GM12878 (cell line): ENCODE data around the gene LETM1. TPM values are rescaled to one million over a fixed set of nuclear protein-coding genes. Genes with fewer than 3 reads are reported as not detected.

ENCODE experiments used
- ATAC-seq: fragments of 200-7000 bp; cut with Tn5 transposase; 3 replicates; pipeline ENCODE4 v1.9.1; 2020; ENCODE audit warnings: mild to moderate bottlenecking, moderate library complexity
- BruUV-seq: library from RNA; stranded (reverse); fragments of 400-500 nt; replicated peaks from 2 replicates; lab custom pipeline; 2021; lab: Mats Ljungman, UMichigan
- CTCF ChIA-PET: fragments of 300-600 bp; sonication (Branson Sonifier 250); formaldehyde crosslinking; extraction: SDS; loops from one replicate; lab custom pipeline; 2021; ENCODE audit warnings: inconsistent platforms; lab: Yijun Ruan, JAX
- POLR2A ChIA-PET: fragments of 350-600 bp; formaldehyde crosslinking; extraction: SDS; loops from one replicate; lab custom pipeline; 2021; ENCODE audit warnings: inconsistent platforms; lab: Charles Lee
- RAD21 ChIA-PET: fragments of 300-600 bp; sonication (Branson Sonifier 250); formaldehyde crosslinking; loops from one replicate; lab custom pipeline; 2023; ENCODE audit warnings: antibody characterized with exemption; ENCODE audit not compliant: unreplicated experiment; lab: Charles Lee
- SMC1A ChIA-PET: fragments of 300-600 bp; sonication (Branson Sonifier 250); formaldehyde crosslinking; loops from one replicate; lab custom pipeline; 2023; ENCODE audit not compliant: unreplicated experiment, uncharacterized antibody; lab: Charles Lee
- DNase-seq: peaks from one replicate; pipeline ENCODE4 v3.0.0-alpha.2; 2011; ENCODE audit warnings: low read depth, low spot score
- FAIRE-seq: peaks from 3 replicates; lab custom pipeline; 2011; peaks lifted over from hg19 to GRCh38; lab: Jason Lieb, UNC
- H2AFZ ChIP-seq: 2 replicates; pipeline ENCODE4 v1.6.0; 2011; ENCODE audit warnings: low read depth, low read length, control low read depth; ENCODE audit not compliant: control insufficient read depth
- H3K27ac ChIP-seq: 2 replicates; pipeline ENCODE4 v1.5.1; 2011; ENCODE audit warnings: control low read depth; ENCODE audit not compliant: control insufficient read depth, insufficient read depth
- H3K27me3 ChIP-seq, 2 experiments: replicated peaks in 1 of 2; 2 replicates each; pipeline versions ENCODE4 v1.6.0 to v1.6.1; 2011; ENCODE audit warnings: low read length in 1 of 2; ENCODE audit not compliant: control insufficient read depth in 2 of 2, insufficient read depth in 2 of 2
- H3K36me3 ChIP-seq, 2 experiments: 2 replicates each; pipeline ENCODE4 v1.5.1; 2011; ENCODE audit warnings: low read length in 1 of 2; ENCODE audit not compliant: control insufficient read depth in 2 of 2, insufficient read depth in 2 of 2
- H3K4me1 ChIP-seq: 2 replicates; pipeline ENCODE4 v1.6.1; 2011; ENCODE audit warnings: mild to moderate bottlenecking, low read length, moderate library complexity, mixed read lengths; ENCODE audit not compliant: control insufficient read depth, insufficient read depth
- H3K4me2 ChIP-seq: 2 replicates; pipeline ENCODE4 v1.6.0; 2011; ENCODE audit warnings: control low read depth; ENCODE audit not compliant: control insufficient read depth, insufficient read depth
- H3K4me3 ChIP-seq: fragments of 200-600 bp; sonication (generic); 2 replicates; pipeline ENCODE4 v1.5.1; 2016
- H3K79me2 ChIP-seq: 2 replicates; pipeline ENCODE4 v1.6.0; 2011; ENCODE audit warnings: low read length; ENCODE audit not compliant: control insufficient read depth, insufficient read depth
- H3K9ac ChIP-seq: 2 replicates; pipeline ENCODE4 v1.8.0; 2011; ENCODE audit warnings: low read length, control low read depth, mixed read lengths; ENCODE audit not compliant: control insufficient read depth, insufficient read depth
- H3K9me3 ChIP-seq: replicated peaks from 3 replicates; pipeline ENCODE4 v1.5.1; 2011; ENCODE audit warnings: mild to moderate bottlenecking, low read length; ENCODE audit not compliant: control insufficient read depth, insufficient read depth
- H4K20me1 ChIP-seq: 2 replicates; pipeline ENCODE4 v1.6.0; 2011; ENCODE audit not compliant: control insufficient read depth, insufficient read depth
- ASH2L ChIP-seq: fragments of 300-600, 200-600 bp; sonication (generic); IDR thresholded peaks from 2 replicates; pipeline ENCODE4 v1.6.1; 2017; ENCODE audit warnings: low read depth, mild to moderate bottlenecking, borderline replicate concordance
- ATF7 ChIP-seq: fragments of 450-650 bp; IDR thresholded peaks from 2 replicates; pipeline ENCODE4 v1.6.1; 2016; ENCODE audit warnings: low read depth, mild to moderate bottlenecking
- CHD4 ChIP-seq: fragments of 200-600 bp; sonication (generic); IDR thresholded peaks from 2 replicates; pipeline ENCODE4 v1.6.1; 2016; ENCODE audit warnings: mild to moderate bottlenecking
- PAX8 ChIP-seq: fragments of 450-650 bp; IDR thresholded peaks from 2 replicates; pipeline ENCODE4 v1.6.1; 2017; ENCODE audit warnings: mild to moderate bottlenecking, moderate library complexity
- RBBP5 ChIP-seq: fragments of 200-600 bp; sonication (generic); conservative IDR thresholded peaks from 2 replicates; pipeline ENCODE4 v1.6.1; 2016
- TCF3 ChIP-seq: IDR thresholded peaks from 2 replicates; pipeline ENCODE4 v1.6.1; 2012; ENCODE audit warnings: low read depth, mild to moderate bottlenecking, low read length, borderline replicate concordance; ENCODE audit not compliant: insufficient read depth
- YBX1 ChIP-seq: fragments of 450-650 bp; IDR thresholded peaks from 2 replicates; pipeline ENCODE4 v1.6.1; 2016; ENCODE audit warnings: antibody characterized with exemption
- WGBS: methylation state at CpG from one replicate; pipeline ENCODE4 v1.1.6; 2016; ENCODE audit warnings: low lambda C conversion rate; ENCODE audit not compliant: insufficient replicate concordance, insufficient coverage; ENCODE audit errors: missing lambda C conversion rate; 5-methylcytosine and 5-hydroxymethylcytosine counted together
- in situ Hi-C: fragments of 300-500 bp; cut with MboI; formaldehyde crosslinking; loops from 9 replicates; pipeline ENCODE4 v1.14.3; 2018; ENCODE audit warnings: mixed read lengths
- intact Hi-C: fragments of 100-400 bp; cut with micrococcal nuclease; formaldehyde crosslinking; loops from one replicate; pipeline ENCODE4 v1.14.2; 2022; ENCODE audit not compliant: unreplicated experiment
- polyA plus RNA-seq, 11 experiments: library from polyadenylated mRNA; depleted of rRNA in 4 of 11; unstranded in 6 of 11; stranded (reverse) in 5 of 11; fragments of >200 nt; fragmentation: Nextera tagmentation in 4 of 11; fragmentation: Illumina TruSeq in 1 of 11; extraction: Ambion mirVana in 4 of 11; extraction: Trizol in 1 of 11; gene quantifications; 1 replicate in 1 of 11; 2 replicates in 10 of 11; pipeline versions ENCODE4 v1.2.1 to v1.2.3, GENCODE V29; 2011 to 2016; ENCODE audit warnings: inconsistent platforms in 2 of 11, missing spikeins in 2 of 11, low read depth in 1 of 11
- total RNA-seq, 4 experiments: library from RNA; depleted of rRNA in 3 of 4; stranded (reverse); fragments of >200 nt in 3 of 4; fragmentation: Illumina TruSeq in 1 of 4; extraction: Trizol in 1 of 4; gene quantifications; 2 replicates each; pipeline versions ENCODE4 v1.2.1 to v1.2.3, GENCODE V29; 2013 to 2021

The LETM1 gene
- total and polyA plus RNA-seq, 10 of the 15 experiments (the other 5 are each of a cell fraction or from before 2014, with no cell fraction given) = 2.6 to 65.2 (median 30.2) TPM

DNA sequence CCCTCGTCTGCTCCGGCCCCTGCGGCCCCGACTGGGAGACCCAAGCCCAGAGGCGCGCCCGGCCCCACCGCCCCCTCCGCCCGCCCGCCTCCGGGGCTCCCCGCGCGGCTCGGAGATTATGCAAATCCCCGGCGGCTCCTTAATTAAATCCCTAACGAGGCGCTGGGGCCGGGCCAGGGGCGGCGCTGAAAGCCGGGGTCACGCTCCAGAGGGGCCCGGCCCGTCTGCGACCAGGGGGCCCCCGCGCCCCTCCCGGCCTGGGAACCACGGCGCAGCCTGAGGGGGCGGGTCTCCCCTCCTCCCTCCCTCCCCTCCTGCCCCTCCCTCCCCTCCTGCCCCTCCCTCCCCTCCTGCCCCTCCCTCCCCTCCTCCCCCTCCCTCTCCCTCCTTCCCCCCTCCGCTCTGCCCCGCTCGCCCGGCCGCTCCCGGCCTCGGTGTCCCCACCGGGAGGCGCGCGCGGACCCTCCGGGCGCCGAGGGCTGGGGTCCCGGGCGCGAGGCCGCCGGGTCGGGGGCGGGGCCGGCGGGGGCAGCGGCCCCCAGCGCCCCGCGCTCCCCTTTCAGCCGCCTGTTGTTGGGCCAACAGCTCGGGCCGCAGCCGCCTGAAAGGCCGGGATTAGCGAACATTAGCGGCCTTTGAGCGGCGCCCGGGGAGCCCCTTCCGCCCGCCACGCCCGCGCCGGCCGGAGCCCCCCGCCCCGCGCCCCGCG is 88.7 kb downstream of the LETM1 start:
- Histone ChIP-seq H3K4me1 (peaks cover 9% of the 10 kb centered on the region), H3K27ac (no peak overlapping the region), H3K9me3 (no peaks in the 10 kb centered on the region), H3K36me3 (no peaks in the 10 kb centered on the region), H2AFZ (no peak overlapping the region), H3K27me3 (peaks cover 3% of the 10 kb centered on the region in 2 experiments; a peak in 1 of 4 replicates), H3K9ac (no peak overlapping the region), H3K4me3 (no peak overlapping the region), H4K20me1 (no peaks in the 10 kb centered on the region), H3K4me2 (no peak overlapping the region), H3K79me2 (no peaks in the 10 kb centered on the region)
- intact Hi-C loops = no loop called here
- no peak for FAIRE-seq
- ChIA-PET CTCF (interaction anchor here (0.8 kb wide), 1 partner anchor 11 kb away, joined by 3 read pairs; no protein-coding TSS in a partner anchor), POLR2A (no interaction called here), SMC1A (no interaction called here), RAD21 (no interaction called here)
- TF ChIP-seq RBBP5 = no peak
- no peak for TF ChIP-seq ATF7
- TF ChIP-seq TCF3 = no peak
- no peak for TF ChIP-seq PAX8
- no peak for TF ChIP-seq CHD4
- no peak for TF ChIP-seq YBX1
- TF ChIP-seq ASH2L = no peak
- ATAC-seq = peak; percentile 11; the same call in 1 of the 3 replicates
- in situ Hi-C loops = no loop called here
- WGBS = under 1% methylated on average over 25 of the region's 84 CpGs
- DNase-seq = no peak
- no TSS peak for BruUV-seq
